SK-N-SH (cell line): ENCODE data around the gene PARVA. TPM values are rescaled to one million over a fixed set of nuclear protein-coding genes. Genes with fewer than 3 reads are reported as not detected.

Experiments used
- CTCF ChIA-PET: fragments of 300-600, 350-600 bp; formaldehyde crosslinking; extraction: SDS; loops from one replicate; lab custom pipeline; 2021; lab: Yijun Ruan, JAX
- POLR2A ChIA-PET: fragments of 350-600 bp; sonication (Branson Sonifier 250); formaldehyde crosslinking; extraction: SDS; loops from one replicate; lab custom pipeline; 2020; ENCODE audit warnings: antibody characterized with exemption, inconsistent platforms; lab: Yijun Ruan, JAX
- DNase-seq: peaks from one replicate; pipeline ENCODE4 v3.0.0; 2012
- H2AFZ ChIP-seq: fragments of 200-600 bp; sonication (generic); 2 replicates; pipeline ENCODE4 v1.8.1; 2016; ENCODE audit warnings: antibody characterized with exemption, mild to moderate bottlenecking, low read depth
- H3F3A ChIP-seq: fragments of 200-600 bp; sonication (generic); replicated peaks from 2 replicates; pipeline ENCODE3; 2016; ENCODE audit warnings: antibody characterized with exemption, mild to moderate bottlenecking; ENCODE audit not compliant: insufficient read depth
- H3K27ac ChIP-seq, 2 experiments: fragments of 200-500 bp in 1 of 2; fragments of 200-600 bp in 1 of 2; sonication (Bioruptor generic) in 1 of 2; sonication (generic), shearing (Covaris generic) in 1 of 2; 2 replicates each; pipeline versions ENCODE4 v1.5.1 to v1.6.1; 2014 to 2016; ENCODE audit warnings: low read depth in 2 of 2, inconsistent platforms in 1 of 2, low read length in 1 of 2, mild to moderate bottlenecking in 1 of 2, mixed read lengths in 1 of 2
- H3K27me3 ChIP-seq: fragments of 200-600 bp; sonication (generic), shearing (Covaris generic); 2 replicates; pipeline ENCODE4 v1.6.1; 2016; ENCODE audit warnings: mixed run types; ENCODE audit not compliant: insufficient read depth
- H3K36me3 ChIP-seq, 2 experiments: fragments of 200-500 bp in 1 of 2; fragments of 200-600 bp in 1 of 2; sonication (Bioruptor generic) in 1 of 2; sonication (generic) in 1 of 2; replicated peaks in 1 of 2; 2 replicates each; pipeline versions ENCODE3 to v1.5.1; 2014 to 2016; ENCODE audit warnings: low read length in 1 of 2, mild to moderate bottlenecking in 1 of 2; ENCODE audit not compliant: insufficient read depth in 2 of 2, control insufficient read depth in 1 of 2
- H3K4me1 ChIP-seq, 2 experiments: fragments of 200-500 bp in 1 of 2; fragments of 200-600 bp in 1 of 2; sonication (Bioruptor generic) in 1 of 2; sonication (generic), shearing (Covaris generic) in 1 of 2; 2 replicates each; pipeline versions ENCODE4 v1.5.1 to v1.6.1; 2014 to 2016; ENCODE audit warnings: low read depth in 1 of 2, low read length in 1 of 2, mixed run types in 1 of 2; ENCODE audit not compliant: insufficient read depth in 2 of 2, control insufficient read depth in 1 of 2
- H3K4me2 ChIP-seq: fragments of 200-600 bp; sonication (generic), shearing (Covaris generic); 2 replicates; pipeline ENCODE4 v1.6.1; 2017; ENCODE audit warnings: mixed run types
- H3K4me3 ChIP-seq, 2 experiments: fragments of 200-500 bp in 1 of 2; fragments of 200-600 bp in 1 of 2; sonication (Bioruptor generic) in 1 of 2; sonication (generic), shearing (Covaris generic) in 1 of 2; 2 replicates each; pipeline versions ENCODE4 v1.5.1 to v1.8.1; 2014 to 2016; ENCODE audit warnings: low read depth in 2 of 2, inconsistent platforms in 1 of 2, low read length in 1 of 2, mild to moderate bottlenecking in 1 of 2, mixed read lengths in 1 of 2, moderate library complexity in 1 of 2
- H3K79me2 ChIP-seq: fragments of 200-600 bp; sonication (generic); 2 replicates; pipeline ENCODE4 v1.8.1; 2017; ENCODE audit warnings: mild to moderate bottlenecking; ENCODE audit not compliant: insufficient read depth
- H3K9ac ChIP-seq: fragments of 200-600 bp; sonication (generic); 2 replicates; pipeline ENCODE4 v1.6.1; 2017; ENCODE audit warnings: mixed run types
- H3K9me2 ChIP-seq: fragments of 200-600 bp; sonication (generic); 2 replicates; pipeline ENCODE4 v1.6.1; 2017; ENCODE audit warnings: mixed run types
- H3K9me3 ChIP-seq: fragments of 200-600 bp; sonication (generic); 2 replicates; pipeline ENCODE4 v1.6.1; 2017; ENCODE audit warnings: mixed run types, mild to moderate bottlenecking, moderate library complexity
- H4K20me1 ChIP-seq: fragments of 200-600 bp; sonication (generic); 2 replicates; pipeline ENCODE4 v1.6.1; 2017; ENCODE audit warnings: mild to moderate bottlenecking, mixed run types; ENCODE audit not compliant: insufficient read depth
- CHD2 ChIP-seq: fragments of 150-350 bp; IDR thresholded peaks from 2 replicates; pipeline ENCODE4 v1.6.1; 2018; ENCODE audit warnings: low read length; ENCODE audit not compliant: partially characterized antibody
- FOXJ3 ChIP-seq: sonication (generic); formaldehyde crosslinking; IDR thresholded peaks from 2 replicates; pipeline ENCODE4 v1.5.1; 2020; ENCODE audit warnings: mild to moderate bottlenecking, missing genetic modification reagents
- GABPA ChIP-seq: IDR thresholded peaks from 2 replicates; pipeline ENCODE4 v1.4.0; 2012; ENCODE audit warnings: low read depth, mild to moderate bottlenecking
- MEF2A ChIP-seq: IDR thresholded peaks from 2 replicates; pipeline ENCODE4 v1.4.0; 2012; ENCODE audit warnings: low read depth, borderline replicate concordance
- MXI1 ChIP-seq: IDR thresholded peaks from 2 replicates; pipeline ENCODE4 v1.6.1; 2012; ENCODE audit warnings: mild to moderate bottlenecking, low read depth, low read length, improper control_type of control experiment
- NFIC ChIP-seq: IDR thresholded peaks from 2 replicates; pipeline ENCODE4 v1.4.0; 2012; ENCODE audit warnings: borderline replicate concordance
- NRF1 ChIP-seq: IDR thresholded peaks from 2 replicates; pipeline ENCODE4 v1.6.1; 2012; ENCODE audit warnings: low read depth, mild to moderate bottlenecking, low read length
- POLR2AphosphoS5 ChIP-seq: IDR thresholded peaks from 2 replicates; pipeline ENCODE4 v1.6.1; 2012; ENCODE audit warnings: low read depth, low read length
- RAD21 ChIP-seq: IDR thresholded peaks from 2 replicates; pipeline ENCODE4 v1.6.1; 2012; ENCODE audit warnings: mild to moderate bottlenecking, low read length
- RCOR1 ChIP-seq: fragments of 150-350 bp; IDR thresholded peaks from 2 replicates; pipeline ENCODE4 v1.6.1; 2017; ENCODE audit warnings: antibody characterized with exemption, low read length
- REST ChIP-seq: IDR thresholded peaks from 2 replicates; pipeline ENCODE4 v1.6.1; 2012; ENCODE audit warnings: mild to moderate bottlenecking, low read depth, low read length, moderate library complexity
- RFX5 ChIP-seq: IDR thresholded peaks from 2 replicates; pipeline ENCODE4 v1.6.1; 2012; ENCODE audit warnings: mild to moderate bottlenecking, improper control_type of control experiment, low read length
- RXRA ChIP-seq: IDR thresholded peaks from 2 replicates; pipeline ENCODE4 v1.4.0; 2012; ENCODE audit warnings: low read depth, mild to moderate bottlenecking, borderline replicate concordance
- TEAD4 ChIP-seq: IDR thresholded peaks from 2 replicates; pipeline ENCODE4 v1.4.0; 2012; ENCODE audit warnings: mild to moderate bottlenecking, borderline replicate concordance; ENCODE audit not compliant: insufficient read depth
- ZBTB33 ChIP-seq: IDR thresholded peaks from 2 replicates; pipeline ENCODE4 v1.4.0; 2012; ENCODE audit warnings: low read depth, borderline replicate concordance
- WGBS: methylation state at CpG from one replicate; pipeline ENCODE4 v1.1.6; 2017; ENCODE audit warnings: low lambda C conversion rate; 5-methylcytosine and 5-hydroxymethylcytosine counted together
- polyA plus RNA-seq, 3 experiments: library from polyadenylated mRNA; depleted of rRNA; stranded (reverse); fragments of >200 nt; gene quantifications; 2 replicates each; pipeline ENCODE4 v1.2.3, GENCODE V29; 2012
- TF ChIP-seq, protein P1 (sequence below): IDR thresholded peaks from 2 replicates; pipeline ENCODE4; 2012
- TF ChIP-seq, protein P2 (sequence below): IDR thresholded peaks from 2 replicates; pipeline ENCODE4 v1.4.0; 2012; ENCODE audit warnings: low read depth
- TF ChIP-seq, protein P3 (sequence below): fragments of 150-350 bp; IDR thresholded peaks from 2 replicates; pipeline ENCODE4 v1.6.1; 2016; ENCODE audit warnings: mild to moderate bottlenecking, low read depth, low read length

The PARVA gene
- polyA plus RNA-seq, 1 of the 3 experiments (the other 2 are of a cell fraction) = 27.6 TPM

DNA sequence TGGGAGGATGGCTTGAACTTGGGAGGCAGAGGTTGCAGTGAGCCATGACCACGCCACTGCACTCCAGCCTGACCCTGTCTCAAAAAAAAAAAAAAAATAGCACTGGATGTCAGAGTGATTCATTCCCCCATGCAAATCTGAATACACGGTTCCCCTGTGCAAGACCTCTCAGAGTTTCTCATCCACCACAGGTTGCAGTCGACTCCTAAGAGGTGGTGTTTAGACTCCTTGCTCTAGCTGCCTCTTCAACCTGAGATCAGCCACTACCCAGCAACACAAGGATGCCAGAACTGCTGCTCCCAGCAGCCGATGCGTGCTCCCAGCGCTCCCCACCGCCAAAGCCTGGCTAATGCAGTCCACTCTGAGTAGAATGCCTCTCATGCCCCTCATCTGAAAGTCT is 97.5 kb downstream of the PARVA start:
- peaks cover 31% of the 10 kb centered on the region; the same call in 1 of the 2 replicates for H3K79me2 ChIP-seq
- H3K36me3 ChIP-seq = peaks cover 2 to 23% of the 10 kb centered on the region in 2 experiments

More for the DNA sequence above, 97.5 kb downstream of the PARVA start:
- ChIA-PET CTCF (interaction anchor here (0.9 kb wide), 1 partner anchor 9 kb away, joined by 3 read pairs; no protein-coding TSS in a partner anchor), POLR2A (no interaction called here)
- 0 out of 2 replicates have a peak, but pooled peaks cover 3% of the 10 kb centered on the region for H4K20me1 ChIP-seq
- 98% methylated on average over 5 of the region's 7 CpGs for WGBS
- H3K9me2 ChIP-seq = no peaks in the 10 kb centered on the region
- no peak overlapping the region for H3K9ac ChIP-seq
- H3F3A ChIP-seq = no peaks in the 10 kb centered on the region
- H3K27me3 ChIP-seq = no peaks in the 10 kb centered on the region
- H3K4me2 ChIP-seq = no peak overlapping the region
- no peak overlapping the region for H2AFZ ChIP-seq
- TF ChIP-seq MXI1 = no peak
- TF ChIP-seq FOXJ3 = no peak
- TF ChIP-seq, protein P1, sequence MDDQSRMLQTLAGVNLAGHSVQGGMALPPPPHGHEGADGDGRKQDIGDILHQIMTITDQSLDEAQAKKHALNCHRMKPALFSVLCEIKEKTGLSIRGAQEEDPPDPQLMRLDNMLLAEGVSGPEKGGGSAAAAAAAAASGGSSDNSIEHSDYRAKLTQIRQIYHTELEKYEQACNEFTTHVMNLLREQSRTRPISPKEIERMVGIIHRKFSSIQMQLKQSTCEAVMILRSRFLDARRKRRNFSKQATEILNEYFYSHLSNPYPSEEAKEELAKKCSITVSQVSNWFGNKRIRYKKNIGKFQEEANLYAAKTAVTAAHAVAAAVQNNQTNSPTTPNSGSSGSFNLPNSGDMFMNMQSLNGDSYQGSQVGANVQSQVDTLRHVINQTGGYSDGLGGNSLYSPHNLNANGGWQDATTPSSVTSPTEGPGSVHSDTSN = no peak
- TF ChIP-seq RXRA = no peak
- TF ChIP-seq, protein P2, sequence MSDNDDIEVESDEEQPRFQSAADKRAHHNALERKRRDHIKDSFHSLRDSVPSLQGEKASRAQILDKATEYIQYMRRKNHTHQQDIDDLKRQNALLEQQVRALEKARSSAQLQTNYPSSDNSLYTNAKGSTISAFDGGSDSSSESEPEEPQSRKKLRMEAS = no peak
- no peak for TF ChIP-seq REST
- no peak for TF ChIP-seq GABPA
- no peak for TF ChIP-seq NFIC
- no peak for TF ChIP-seq TEAD4
- TF ChIP-seq MEF2A = no peak
- no peak for TF ChIP-seq NRF1
- no peak for TF ChIP-seq POLR2AphosphoS5
- no peak for TF ChIP-seq RAD21
- TF ChIP-seq RFX5 = no peak
- no peak for TF ChIP-seq RCOR1
- TF ChIP-seq, protein P3, sequence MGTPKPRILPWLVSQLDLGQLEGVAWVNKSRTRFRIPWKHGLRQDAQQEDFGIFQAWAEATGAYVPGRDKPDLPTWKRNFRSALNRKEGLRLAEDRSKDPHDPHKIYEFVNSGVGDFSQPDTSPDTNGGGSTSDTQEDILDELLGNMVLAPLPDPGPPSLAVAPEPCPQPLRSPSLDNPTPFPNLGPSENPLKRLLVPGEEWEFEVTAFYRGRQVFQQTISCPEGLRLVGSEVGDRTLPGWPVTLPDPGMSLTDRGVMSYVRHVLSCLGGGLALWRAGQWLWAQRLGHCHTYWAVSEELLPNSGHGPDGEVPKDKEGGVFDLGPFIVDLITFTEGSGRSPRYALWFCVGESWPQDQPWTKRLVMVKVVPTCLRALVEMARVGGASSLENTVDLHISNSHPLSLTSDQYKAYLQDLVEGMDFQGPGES = no peak
- no peak for TF ChIP-seq ZBTB33
- no peak for TF ChIP-seq CHD2
- TF ChIP-seq, all 33 proteins: peak for 0
- DNase-seq = no peak
- Histone ChIP-seq H3K9me3 (no peaks in the 10 kb centered on the region), H3K27ac (no peak overlapping the region), H3K4me3 (no peak overlapping the region), H3K4me1 (peaks cover 0 to 2% of the 10 kb centered on the region in 2 experiments; a peak in 2 of 4 replicates)
